HepG2 (cell line): ENCODE results near the gene STK38L. TPM values are rescaled to one million over a fixed set of nuclear protein-coding genes. Genes with fewer than 3 reads are reported as not detected.

Experiments used
- ATAC-seq: fragments of 200-7000 bp; cut with Tn5 transposase; 3 replicates; pipeline ENCODE4 v1.9.1; 2020; ENCODE audit warnings: mild to moderate bottlenecking, moderate library complexity
- BruUV-seq: library from RNA; stranded (reverse); fragments of 400-500 nt; replicated peaks from 2 replicates; lab custom pipeline; 2021; lab: Mats Ljungman, UMichigan
- CTCF ChIA-PET: fragments of 300-600 bp; formaldehyde crosslinking; extraction: SDS; loops from one replicate; lab custom pipeline; 2021; ENCODE audit warnings: low total read pairs, inconsistent platforms, low intra/inter-chr PET ratio; lab: Yijun Ruan, JAX
- POLR2A ChIA-PET: fragments of 350-600 bp; sonication (Branson Sonifier 250); formaldehyde crosslinking; loops from one replicate; lab custom pipeline; 2020; ENCODE audit warnings: antibody characterized with exemption, inconsistent platforms; lab: Yijun Ruan, JAX
- DNase-seq: peaks from one replicate; pipeline ENCODE4 v3.0.0-alpha.2; 2015; ENCODE audit warnings: low spot score
- FAIRE-seq: peaks from 3 replicates; lab custom pipeline; 2011; peaks lifted over from hg19 to GRCh38; lab: Jason Lieb, UNC
- H2AFZ ChIP-seq: one replicate; pipeline ENCODE4 v1.6.1; 2011; ENCODE audit warnings: low read length, inconsistent platforms
- H3K27ac ChIP-seq: fragments of 300-600 bp; 3 replicates; pipeline ENCODE4 v1.8.0; 2011; ENCODE audit warnings: mixed run types, mild to moderate bottlenecking, mixed read lengths, low read length, inconsistent platforms; ENCODE audit not compliant: insufficient read depth; ENCODE audit errors: extremely low read length
- H3K27me3 ChIP-seq, 2 experiments: fragments of 200-600 bp in 1 of 2; 2 replicates in 1 of 2; 3 replicates in 1 of 2; pipeline versions ENCODE4 v1.6.0 to v1.8.0; 2011; ENCODE audit warnings: low read length in 2 of 2, mild to moderate bottlenecking in 2 of 2, moderate library complexity in 2 of 2, inconsistent platforms in 1 of 2; ENCODE audit not compliant: insufficient read depth in 2 of 2, control insufficient read depth in 1 of 2
- H3K36me3 ChIP-seq, 2 experiments: fragments of 200-600 bp in 1 of 2; replicated peaks in 1 of 2; 2 replicates in 1 of 2; 3 replicates in 1 of 2; pipeline versions ENCODE4 v1.5.1 to v1.8.0; 2011; ENCODE audit warnings: low read length in 2 of 2, inconsistent platforms in 1 of 2; ENCODE audit not compliant: insufficient read depth in 2 of 2, control insufficient read depth in 1 of 2
- H3K4me1 ChIP-seq: 2 replicates; pipeline ENCODE4 v1.5.1; 2012; ENCODE audit warnings: low read length, inconsistent platforms; ENCODE audit not compliant: insufficient read depth
- H3K4me2 ChIP-seq: 2 replicates; pipeline ENCODE4 v1.6.0; 2011; ENCODE audit warnings: low read depth, low read length, inconsistent platforms
- H3K4me3 ChIP-seq, 3 experiments: fragments of 200-600 bp in 1 of 3; sonication (generic), shearing (Covaris generic) in 1 of 3; replicated peaks in 1 of 3; 2 replicates each; pipeline ENCODE4 v1.5.1; 2011 to 2016; ENCODE audit warnings: low read length in 3 of 3, inconsistent platforms in 2 of 3, low read depth in 2 of 3, mild to moderate bottlenecking in 2 of 3, control low read depth in 1 of 3, mixed read lengths in 1 of 3; ENCODE audit not compliant: insufficient read depth in 1 of 3
- H3K79me2 ChIP-seq: one replicate; pipeline ENCODE4 v1.6.1; 2011; ENCODE audit warnings: low read length, inconsistent platforms; ENCODE audit not compliant: insufficient read depth
- H3K9ac ChIP-seq: 2 replicates; pipeline ENCODE4 v1.6.0; 2011; ENCODE audit warnings: mild to moderate bottlenecking, low read depth, low read length, inconsistent platforms; ENCODE audit not compliant: insufficient read depth
- H3K9me3 ChIP-seq: 2 replicates; pipeline ENCODE4 v1.5.1; 2012; ENCODE audit warnings: mild to moderate bottlenecking, low read length
- H4K20me1 ChIP-seq: 2 replicates; pipeline ENCODE4 v1.6.0; 2011; ENCODE audit warnings: inconsistent platforms, mild to moderate bottlenecking, low read length, moderate library complexity; ENCODE audit not compliant: insufficient read depth
- CCDC6 ChIP-seq: sonication (generic); formaldehyde crosslinking; IDR thresholded peaks from 2 replicates; pipeline ENCODE4 v1.8.1; 2022; ENCODE audit warnings: mild to moderate bottlenecking, missing genetic modification reagents, moderate library complexity
- CENPBD1 ChIP-seq: sonication (generic); formaldehyde crosslinking; IDR thresholded peaks from 2 replicates; pipeline ENCODE4 v1.8.0; 2022; ENCODE audit warnings: missing genetic modification reagents, low read depth, mild to moderate bottlenecking, borderline replicate concordance
- GATA4 ChIP-seq: sonication (generic); IDR thresholded peaks from 2 replicates; pipeline ENCODE4 v1.6.1; 2016; ENCODE audit warnings: antibody characterized with exemption, low read depth, borderline replicate concordance
- HNF4A ChIP-seq: sonication (generic); formaldehyde crosslinking; IDR thresholded peaks from 2 replicates; pipeline ENCODE4 v1.4.0; 2020; ENCODE audit warnings: missing genetic modification reagents
- HOXA9 ChIP-seq: sonication (generic); formaldehyde crosslinking; IDR thresholded peaks from 2 replicates; pipeline ENCODE4 v1.8.1; 2022; ENCODE audit warnings: missing genetic modification reagents, mild to moderate bottlenecking, moderate library complexity, borderline replicate concordance
- KMT2A ChIP-seq: sonication (generic); formaldehyde crosslinking; IDR thresholded peaks from 2 replicates; pipeline ENCODE4 v1.4.0; 2020; ENCODE audit warnings: missing genetic modification reagents
- MAFG ChIP-seq: sonication (generic); formaldehyde crosslinking; IDR thresholded peaks from 2 replicates; pipeline ENCODE4 v1.5.1; 2020; ENCODE audit warnings: mild to moderate bottlenecking, missing genetic modification reagents
- MEIS2 ChIP-seq: sonication (generic); formaldehyde crosslinking; IDR thresholded peaks from 2 replicates; pipeline ENCODE4 v1.9.0; 2021; ENCODE audit warnings: mild to moderate bottlenecking, missing genetic modification reagents
- MXD3 ChIP-seq: IDR thresholded peaks from 2 replicates; pipeline ENCODE4 v1.6.1; 2016; ENCODE audit warnings: mild to moderate bottlenecking, missing biosample characterization, missing genetic modification reagents
- RARA ChIP-seq: IDR thresholded peaks from 2 replicates; pipeline ENCODE4 v1.6.1; 2016; ENCODE audit warnings: missing genetic modification reagents, missing compliant biosample characterization
- RBAK ChIP-seq: sonication (generic); formaldehyde crosslinking; IDR thresholded peaks from 2 replicates; pipeline ENCODE4 v1.5.1; 2020; ENCODE audit warnings: mild to moderate bottlenecking, missing genetic modification reagents
- SYNCRIP ChIP-seq: fragments of 200-400 bp; formaldehyde crosslinking; IDR thresholded peaks from 2 replicates; pipeline ENCODE4 v1.6.1; 2018; ENCODE audit warnings: mild to moderate bottlenecking, low read depth, low read length; ENCODE audit not compliant: insufficient read depth
- XRCC5 ChIP-seq: fragments of 200-400 bp; formaldehyde crosslinking; optimal IDR thresholded peaks from 2 replicates; pipeline ENCODE3; 2017; ENCODE audit warnings: mild to moderate bottlenecking, low read length
- ZNF253 ChIP-seq: sonication (generic); formaldehyde crosslinking; IDR thresholded peaks from 2 replicates; pipeline ENCODE4 v1.8.0; 2022; ENCODE audit warnings: mild to moderate bottlenecking, missing genetic modification reagents, borderline replicate concordance
- ZNF30 ChIP-seq: sonication (generic); formaldehyde crosslinking; IDR thresholded peaks from 2 replicates; pipeline ENCODE4 v1.5.0; 2020; ENCODE audit warnings: mild to moderate bottlenecking, missing genetic modification reagents
- ZNF512 ChIP-seq: sonication (generic); formaldehyde crosslinking; IDR thresholded peaks from 2 replicates; pipeline ENCODE4 v1.4.0; 2020; ENCODE audit warnings: mild to moderate bottlenecking, missing genetic modification reagents
- ZNF563 ChIP-seq: sonication (generic); formaldehyde crosslinking; IDR thresholded peaks from 2 replicates; pipeline ENCODE4 v1.8.0; 2022; ENCODE audit warnings: mild to moderate bottlenecking, moderate library complexity, missing genetic modification reagents
- ZNF749 ChIP-seq: sonication (generic); formaldehyde crosslinking; IDR thresholded peaks from 2 replicates; pipeline ENCODE4 v1.8.0; 2022; ENCODE audit warnings: mild to moderate bottlenecking, missing genetic modification reagents, moderate library complexity, borderline replicate concordance
- ZNF773 ChIP-seq: sonication (generic); formaldehyde crosslinking; IDR thresholded peaks from 2 replicates; pipeline ENCODE4 v1.4.0; 2020; ENCODE audit warnings: missing genetic modification reagents, borderline replicate concordance
- WGBS: methylation state at CpG from one replicate; pipeline ENCODE4 v1.1.6; 2017; ENCODE audit warnings: low lambda C conversion rate; 5-methylcytosine and 5-hydroxymethylcytosine counted together
- in situ Hi-C: cut with HindIII; loops from 2 replicates; pipeline ENCODE4 v1.10.0; 2017; ENCODE audit warnings: low pct_unique_long_range_greater_than_20kb; ENCODE audit not compliant: extremely low pct_ligation_motif_present
- intact Hi-C: fragments of 100-400 bp; cut with micrococcal nuclease; formaldehyde crosslinking; loops from one replicate; pipeline ENCODE4 v1.10.0; 2022; ENCODE audit not compliant: unreplicated experiment
- polyA plus RNA-seq, 8 experiments: library from polyadenylated mRNA; depleted of rRNA in 3 of 8; stranded (reverse) in 7 of 8; unstranded in 1 of 8; fragments of >200 nt; fragmentation: Illumina TruSeq in 4 of 8; extraction: Trizol in 4 of 8; gene quantifications; 2 replicates each; pipeline versions ENCODE4 v1.2.1 to v1.2.3, GENCODE V29; 2011 to 2016; ENCODE audit warnings: low read depth in 4 of 8, missing spikeins in 1 of 8, mixed read lengths in 1 of 8; ENCODE audit not compliant: insufficient read depth in 1 of 8
- total RNA-seq, 5 experiments: library from RNA; depleted of rRNA; stranded (reverse); fragments of >200 nt; fragmentation: Illumina TruSeq; extraction: Trizol; gene quantifications; 2 replicates each; pipeline ENCODE4 v1.2.3, GENCODE V29; 2016; ENCODE audit warnings: low read depth in 1 of 5

STK38L gene
- total and polyA plus RNA-seq, 2 of the 13 experiments (the other 11 are each of a cell fraction or from before 2014, with no cell fraction given): 6.1 to 26.4 TPM

GRCh38 chr12:27270148-27270547 lies 26.1 kb downstream of the STK38L start:
- no peak overlapping the region for H3K9ac ChIP-seq
- no peak overlapping the region for H3K4me3 ChIP-seq
- ChIA-PET POLR2A (no interaction called here), CTCF (no interaction called here)
- no TSS peak for BruUV-seq
- H3K4me1 ChIP-seq: peaks cover 18% of the 10 kb centered on the region
- H4K20me1 ChIP-seq: no peaks in the 10 kb centered on the region
- in situ Hi-C loops: no loop called here
- H3K9me3 ChIP-seq: no peaks in the 10 kb centered on the region
- WGBS: 95% methylated on average over 4 of the region's 4 CpGs
- no peak overlapping the region for H3K27ac ChIP-seq
- TF ChIP-seq RBAK (no peak), XRCC5 (no peak), CCDC6 (CRISPR knock-in tag) (no peak), ZNF253 (no peak), CENPBD1 (CRISPR knock-in tag) (no peak), KMT2A (CRISPR knock-in tag) (no peak), HOXA9 (CRISPR knock-in tag) (no peak), MXD3 (no peak), GATA4 (no peak), MAFG (CRISPR knock-in tag) (no peak), RARA (no peak), ZNF512 (CRISPR knock-in tag) (no peak), HNF4A (CRISPR knock-in tag) (no peak), ZNF563 (no peak), MEIS2 (CRISPR knock-in tag) (no peak), SYNCRIP (no peak), ZNF749 (CRISPR knock-in tag) (no peak), ZNF773 (CRISPR knock-in tag) (no peak), ZNF30 (no peak)
- TF ChIP-seq, all 625 proteins: peak for 0
- intact Hi-C loops: no loop called here
- Histone ChIP-seq H2AFZ (no peak overlapping the region), H3K27me3 (no peaks in the 10 kb centered on the region), H3K79me2 (no peaks in the 10 kb centered on the region), H3K36me3 (no peaks in the 10 kb centered on the region), H3K4me2 (no peak overlapping the region)
- FAIRE-seq: no peak
- ATAC-seq: no peak
- DNase-seq: no peak
